ENCODE data around the gene ASAP2.

Gene ASAP2

DNA sequence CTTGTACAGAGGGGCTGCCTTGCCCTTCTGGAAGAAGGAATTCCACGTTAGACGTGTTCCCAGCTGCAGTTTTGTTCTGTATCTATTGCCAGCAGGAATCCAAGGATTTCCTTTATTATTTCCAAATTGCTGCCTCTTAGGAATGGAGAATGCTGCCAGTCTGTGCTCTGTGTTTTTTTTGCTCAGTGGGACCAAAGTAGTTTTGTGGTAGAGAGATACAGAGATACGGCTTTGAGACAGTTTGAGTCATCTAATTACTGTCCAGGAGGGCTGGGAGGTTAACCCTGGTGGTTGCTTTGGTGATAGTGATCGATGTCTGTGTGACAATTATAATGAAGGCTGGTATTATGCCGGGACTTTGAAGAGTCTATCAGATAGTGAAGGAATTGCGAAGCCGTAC is 26.3 kb downstream of the ASAP2 start:
- no peak for DNase-seq

DNA sequence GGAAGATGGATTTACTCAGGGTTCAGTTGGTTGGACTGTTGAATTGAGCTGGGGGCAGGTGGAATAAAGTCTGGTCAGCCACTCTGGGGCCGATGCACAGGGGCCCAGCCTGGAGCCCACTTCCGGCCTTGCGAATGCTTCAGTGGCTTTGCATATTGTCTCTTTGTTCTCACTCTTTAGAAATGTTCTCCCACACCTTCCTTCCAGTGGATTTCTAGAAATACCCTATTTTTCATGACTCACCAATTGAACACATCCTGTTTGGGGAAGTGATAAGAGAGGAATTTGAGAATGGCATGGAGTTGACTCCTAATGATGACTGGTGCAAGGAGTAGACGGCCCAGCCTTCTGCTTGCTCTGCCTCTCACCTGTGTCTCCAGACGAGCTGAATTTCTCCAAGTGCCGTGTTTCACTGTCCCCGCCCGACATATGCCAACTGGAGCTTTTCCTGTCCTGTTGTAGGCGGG is 28.1 kb downstream of the ASAP2 start:
- no peak for DNase-seq

GRCh38 chr2:9235147-9236044 is 28.8 kb downstream of the ASAP2 start:
- DNase-seq = no peak

GRCh38 chr2:9236045-9236344 is 29.4 kb downstream of the ASAP2 start:
- no peak for DNase-seq

DNA sequence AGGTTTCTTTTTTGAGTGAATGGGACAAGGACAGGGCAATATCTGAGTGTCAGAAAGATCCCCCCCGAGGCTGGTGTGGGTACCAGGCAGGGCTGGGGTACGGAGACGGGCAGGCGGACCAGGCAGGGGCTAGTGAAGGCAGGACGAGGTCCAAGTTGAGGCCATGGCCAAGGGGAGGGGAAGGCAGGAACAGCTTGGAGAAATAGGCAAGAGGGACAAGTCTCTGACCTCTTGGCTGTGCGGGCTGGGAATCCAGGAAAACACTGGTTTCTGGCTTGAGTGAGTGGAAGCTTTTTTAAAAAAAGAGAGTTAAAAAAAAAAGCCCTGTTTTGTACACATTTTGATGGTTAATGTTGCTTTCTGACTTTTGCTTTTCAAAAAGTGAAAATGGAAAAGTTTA is 30.3 kb downstream of the ASAP2 start:
- DNase-seq = no peak

GRCh38 chr2:9237831-9238230 is 31.2 kb downstream of the ASAP2 start:
- no peak for DNase-seq

DNA sequence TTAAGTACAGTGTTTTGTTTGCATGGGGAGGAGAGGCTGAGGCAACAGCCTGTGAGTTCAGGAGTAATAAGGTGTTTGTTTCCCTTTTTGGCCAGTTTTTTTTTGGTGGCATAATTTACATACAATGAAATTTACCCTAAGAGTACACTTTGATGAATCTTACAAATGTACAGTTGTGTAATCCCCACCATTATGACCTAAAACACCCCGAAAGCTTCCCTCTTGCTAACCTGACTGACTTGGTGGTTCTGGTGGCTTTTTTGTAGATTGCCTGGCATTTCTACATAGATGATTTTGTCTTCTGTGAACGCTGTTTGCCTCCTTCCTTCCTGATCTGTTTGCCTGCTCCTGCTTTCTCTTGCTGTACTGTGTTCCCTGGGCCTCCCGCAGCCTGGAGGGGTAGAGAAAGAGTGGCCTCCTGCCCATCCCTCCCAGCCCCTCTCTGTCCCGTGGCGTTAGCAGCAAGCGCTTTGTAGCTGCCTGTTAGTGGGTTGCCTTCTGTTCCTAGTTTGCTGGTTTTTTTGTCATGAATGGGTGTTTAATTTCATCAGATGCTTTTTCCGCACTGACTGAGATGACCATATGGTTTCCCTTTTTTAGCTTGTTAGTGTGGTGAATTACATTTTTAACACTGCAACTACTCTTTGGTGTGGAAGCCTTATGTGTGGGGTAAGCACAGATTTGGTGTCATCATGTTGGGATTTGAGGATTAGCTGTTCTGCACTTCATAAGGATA is 32.1 kb downstream of the ASAP2 start:
- DNase-seq = no peak

DNA sequence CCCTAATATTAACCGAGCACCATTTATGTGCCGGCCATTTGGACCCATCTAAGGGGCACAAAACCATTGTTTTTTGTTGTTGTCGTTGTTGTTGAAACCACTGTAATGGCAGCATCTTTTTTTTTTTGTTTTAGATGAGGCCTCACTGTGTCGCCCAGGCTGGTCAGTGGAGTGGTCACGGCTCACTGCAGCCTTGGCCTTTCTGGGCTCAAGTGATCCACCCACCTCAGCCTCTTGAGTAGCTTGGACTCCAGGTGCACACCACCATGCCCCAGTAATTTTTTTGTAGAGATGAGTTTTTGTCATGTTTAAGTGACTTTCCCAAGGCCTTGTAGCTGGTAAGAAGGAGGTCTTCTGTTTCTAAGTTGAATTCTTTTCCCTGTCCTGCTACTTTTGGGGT is 33.0 kb downstream of the ASAP2 start:
- DNase-seq = no peak

DNA sequence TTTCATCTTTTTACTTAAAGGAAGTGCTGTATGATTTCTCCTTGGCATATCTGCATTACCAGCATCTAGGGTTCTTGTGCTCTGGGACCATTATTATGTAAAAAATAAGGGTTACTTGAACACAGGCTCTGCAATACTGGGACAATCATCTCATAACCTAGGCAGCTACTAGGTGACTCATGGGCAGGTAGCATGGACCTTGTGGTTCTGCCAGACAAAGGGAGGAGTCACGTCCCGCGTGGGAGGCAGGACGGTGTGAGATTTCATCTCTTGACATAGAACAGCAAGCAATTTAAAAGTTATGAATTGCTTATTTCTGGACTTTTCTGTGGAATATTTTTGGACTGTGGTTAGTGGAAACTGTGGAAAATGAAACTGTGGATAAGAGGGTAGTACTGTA is 34.1 kb downstream of the ASAP2 start:
- DNase-seq = no peak

GRCh38 chr2:9241233-9241632 is 34.6 kb downstream of the ASAP2 start:
- no peak for DNase-seq

DNA sequence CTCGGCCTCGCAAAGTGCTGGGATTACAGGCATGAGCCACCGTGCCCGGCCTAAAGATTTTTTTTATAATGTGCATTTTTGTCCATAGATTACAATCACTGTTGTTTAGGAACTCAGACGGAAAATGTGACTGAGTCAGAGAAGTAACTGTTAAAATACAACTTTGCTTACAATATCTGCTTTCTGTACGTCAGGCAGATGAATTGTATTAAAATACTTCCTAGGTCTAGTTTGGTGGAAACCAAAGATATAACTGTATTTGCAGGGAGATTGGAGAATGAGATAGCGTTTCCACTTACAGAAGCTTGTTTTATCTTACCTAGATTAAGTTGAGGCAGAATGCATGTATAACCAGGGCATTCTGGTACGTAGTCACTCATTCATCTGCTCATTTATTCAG is 36.7 kb downstream of the ASAP2 start:
- no peak for DNase-seq

- DNase-seq = no peak
Measured at GRCh38 chr2:9244985-9245544, 38.5 kb downstream of the ASAP2 start.

DNA sequence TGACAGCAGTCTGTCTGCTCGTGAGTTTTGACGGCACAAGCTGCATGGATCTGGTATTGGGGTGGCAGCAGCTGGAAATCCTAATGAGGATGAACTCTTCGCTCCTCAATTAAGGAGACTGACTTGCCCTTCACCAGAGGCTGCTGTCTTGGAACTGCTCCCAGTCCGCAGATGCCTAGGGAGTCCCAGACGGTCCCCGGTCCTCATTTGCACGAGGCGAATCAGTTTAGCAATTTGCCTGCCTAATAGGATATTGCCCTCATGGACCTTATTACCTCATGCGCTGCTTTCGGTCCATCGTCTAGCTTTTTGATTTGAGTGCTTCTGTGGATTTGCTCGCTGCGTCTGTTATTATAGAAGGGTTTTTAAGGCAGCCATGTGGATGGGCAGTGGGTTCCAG is 40.6 kb downstream of the ASAP2 start:
- no peak for DNase-seq

- no peak for DNase-seq
Measured at GRCh38 chr2:9247786-9248185, 41.2 kb downstream of the ASAP2 start.

DNA sequence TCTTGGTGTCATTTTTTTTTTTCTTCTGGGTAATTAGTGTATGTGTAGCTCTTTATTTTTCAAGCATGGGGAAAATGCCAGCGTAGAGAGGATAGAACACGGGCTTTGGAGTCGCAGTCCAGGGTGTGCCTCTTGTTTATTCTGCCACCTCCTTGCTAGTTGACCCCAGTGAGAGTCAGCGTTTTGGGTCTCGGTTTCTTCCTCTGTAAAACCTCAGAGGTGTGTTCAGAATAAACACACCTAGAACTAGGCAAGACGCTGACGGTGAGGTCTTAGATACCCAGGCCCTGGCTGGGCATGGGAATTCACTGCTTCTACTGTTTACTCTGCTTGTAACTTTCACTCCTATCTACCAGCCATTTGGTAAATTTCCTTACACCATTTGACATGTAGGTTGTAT is 41.8 kb downstream of the ASAP2 start:
- no peak for DNase-seq

GRCh38 chr2:9249020-9249800 is 42.6 kb downstream of the ASAP2 start:
- no peak for DNase-seq

GRCh38 chr2:9250091-9250490 is 43.5 kb downstream of the ASAP2 start:
- no peak for DNase-seq

GRCh38 chr2:9250498-9251153 is 44.0 kb downstream of the ASAP2 start:
- no peak for DNase-seq

DNA sequence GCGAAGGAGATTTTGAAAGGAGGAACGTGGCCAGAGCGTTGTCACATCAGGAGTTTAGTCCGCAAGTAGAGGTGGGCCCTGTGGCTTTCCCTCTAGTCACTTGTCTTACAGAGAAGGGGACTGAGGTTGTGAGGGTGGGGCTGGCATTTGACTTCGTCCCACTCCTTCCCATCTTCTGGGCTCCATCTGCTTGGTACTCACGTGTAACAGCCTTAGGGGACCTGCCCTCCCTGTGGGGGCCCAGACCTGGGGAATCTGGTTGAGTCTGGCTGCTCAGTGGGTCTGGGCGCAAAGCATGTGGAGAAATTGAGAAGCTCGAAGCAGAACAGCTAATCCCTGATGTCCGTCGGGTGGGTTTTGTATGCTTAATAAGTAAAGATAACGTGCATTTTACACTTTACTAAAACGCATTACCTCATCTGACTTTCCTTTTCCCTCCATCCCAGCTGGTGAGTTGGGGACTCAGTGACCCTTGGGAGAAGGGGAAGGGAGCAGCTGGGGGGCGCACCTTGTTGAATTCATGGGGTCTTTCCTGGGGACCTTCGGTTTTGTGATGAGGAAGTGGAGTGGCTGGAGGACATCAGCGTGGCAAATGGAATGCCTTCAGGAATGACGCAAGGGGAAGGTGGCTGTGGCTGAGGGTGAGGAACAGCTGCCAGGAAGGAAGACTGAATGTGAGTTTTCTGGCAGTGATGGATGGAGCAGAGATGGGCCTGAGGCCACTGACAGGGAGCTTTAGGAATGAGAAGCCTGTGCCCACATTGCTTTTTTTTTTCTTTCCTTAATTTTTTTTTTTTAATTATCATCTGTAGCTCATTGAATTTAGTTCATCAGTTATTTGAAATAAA is 44.8 kb downstream of the ASAP2 start:
- DNase-seq = no peak

DNA sequence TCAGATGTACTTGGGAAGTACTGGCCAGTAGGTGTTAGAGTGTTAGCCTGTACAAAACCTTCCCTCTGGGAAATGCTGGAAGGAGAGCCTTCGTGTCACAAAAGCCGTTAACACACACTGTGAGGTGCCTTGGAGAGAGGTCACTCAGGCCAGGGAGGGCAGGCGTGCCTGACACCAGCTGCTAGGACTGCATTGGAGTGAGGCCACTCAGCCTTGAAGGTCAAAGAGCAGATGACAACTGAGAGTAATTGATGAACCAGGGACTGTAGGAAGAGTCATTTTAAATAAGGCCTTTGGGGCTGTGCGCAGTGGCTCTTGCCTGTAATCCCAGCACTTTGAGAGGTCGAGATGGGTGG is 45.4 kb downstream of the ASAP2 start:
- DNase-seq = no peak

GRCh38 chr2:9255416-9255815 is 48.8 kb downstream of the ASAP2 start:
- no peak for DNase-seq

DNA sequence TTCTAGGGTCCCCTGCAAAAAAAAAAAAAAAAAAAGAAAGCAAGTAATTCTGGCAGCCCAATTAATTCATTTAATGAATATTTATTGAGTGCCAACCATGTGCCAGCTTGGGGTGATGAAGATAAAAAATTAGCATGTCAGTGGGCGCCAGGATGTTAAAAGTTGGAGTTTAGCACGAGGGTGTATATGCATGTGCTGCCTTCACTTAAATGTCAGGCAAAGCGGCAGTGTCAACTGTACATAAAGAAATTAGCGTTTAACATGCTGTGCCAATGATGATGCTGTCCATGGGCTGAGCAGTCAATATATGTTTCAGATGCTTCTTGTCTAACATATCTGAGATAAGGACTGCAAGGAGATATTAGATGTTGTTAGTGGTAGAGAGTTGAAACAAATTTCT is 49.5 kb downstream of the ASAP2 start:
- DNase-seq = no peak
